ENCODE data around the gene RAB8B.

DNA sequence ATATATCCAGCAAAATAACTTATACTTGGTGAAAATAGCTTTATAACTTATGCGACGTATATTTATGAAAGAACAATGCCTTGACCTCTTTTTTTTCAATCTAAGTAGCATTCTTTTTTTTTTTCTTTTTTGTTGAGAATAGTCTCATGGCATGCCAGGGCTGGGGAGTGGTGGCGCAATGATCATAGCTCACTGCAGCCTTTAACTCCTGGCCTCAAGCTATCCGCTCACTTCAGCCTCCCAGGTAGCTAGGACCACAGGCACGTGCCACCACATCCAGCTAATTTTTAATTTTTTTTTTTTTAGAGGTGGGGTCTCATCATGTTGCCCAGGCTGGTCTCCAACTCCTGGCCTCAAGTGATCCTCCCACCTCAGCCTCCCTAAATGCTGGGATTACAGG, 43.5 kb downstream of the RAB8B start:
- no peak for TF ChIP-seq POLR2A (IDR thresholded peaks at IDR 0.05)
- TF ChIP-seq, protein P1, sequence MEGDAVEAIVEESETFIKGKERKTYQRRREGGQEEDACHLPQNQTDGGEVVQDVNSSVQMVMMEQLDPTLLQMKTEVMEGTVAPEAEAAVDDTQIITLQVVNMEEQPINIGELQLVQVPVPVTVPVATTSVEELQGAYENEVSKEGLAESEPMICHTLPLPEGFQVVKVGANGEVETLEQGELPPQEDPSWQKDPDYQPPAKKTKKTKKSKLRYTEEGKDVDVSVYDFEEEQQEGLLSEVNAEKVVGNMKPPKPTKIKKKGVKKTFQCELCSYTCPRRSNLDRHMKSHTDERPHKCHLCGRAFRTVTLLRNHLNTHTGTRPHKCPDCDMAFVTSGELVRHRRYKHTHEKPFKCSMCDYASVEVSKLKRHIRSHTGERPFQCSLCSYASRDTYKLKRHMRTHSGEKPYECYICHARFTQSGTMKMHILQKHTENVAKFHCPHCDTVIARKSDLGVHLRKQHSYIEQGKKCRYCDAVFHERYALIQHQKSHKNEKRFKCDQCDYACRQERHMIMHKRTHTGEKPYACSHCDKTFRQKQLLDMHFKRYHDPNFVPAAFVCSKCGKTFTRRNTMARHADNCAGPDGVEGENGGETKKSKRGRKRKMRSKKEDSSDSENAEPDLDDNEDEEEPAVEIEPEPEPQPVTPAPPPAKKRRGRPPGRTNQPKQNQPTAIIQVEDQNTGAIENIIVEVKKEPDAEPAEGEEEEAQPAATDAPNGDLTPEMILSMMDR (IDR thresholded peaks at IDR 0.05): no peak

Data from heart left ventricle (tissue), 13 donors.